ENCODE results near the gene SMAP2.
"Not testable (repeated sequence)": the region's sequence is repeated elsewhere in the genome, so short reads cannot be mapped to it uniquely, and the experiment has no call there.

GRCh38 chr1:40387381-40388306, 14.1 kb downstream of the SMAP2 start:
- not testable (repeated sequence) for TF ChIP-seq ZNF830 (tag by site-specific recombination; IDR thresholded peaks at IDR 0.05; ENCODE audit: low read depth); CTCF (tag by site-specific recombination; IDR thresholded peaks at IDR 0.05); TSHZ1 (tag by site-specific recombination; IDR thresholded peaks at IDR 0.05; ENCODE audit: borderline replicate concordance); ZNF274 (IDR thresholded peaks at IDR 0.05; ENCODE audit: low read length); ZNF274 (tag by site-specific recombination; IDR thresholded peaks at IDR 0.05; ENCODE audit: borderline replicate concordance); TRIM28 (IDR thresholded peaks at IDR 0.05; ENCODE audit: borderline replicate concordance, low read length); ZNF558 (tag by site-specific recombination; IDR thresholded peaks at IDR 0.05); ZFHX2 (tag by site-specific recombination; conservative IDR thresholded peaks at IDR 0.05); ZNF140 (tag by site-specific recombination; IDR thresholded peaks at IDR 0.05); ZNF664 (tag by site-specific recombination; IDR thresholded peaks at IDR 0.05); ZNF513 (tag by site-specific recombination; IDR thresholded peaks at IDR 0.05)
